HFF-Myc (cell line): Measurements from ENCODE around the gene SEPTIN8.
A peak's percentile ranks its signal among the peaks of the same experiment; 100 is the strongest.

Source experiments
- DNase-seq: peaks from one replicate; pipeline ENCODE4 v3.0.0-alpha.2; 2011; ENCODE audit warnings: low read depth; ENCODE audit errors: extremely low read depth
- H3K4me3 ChIP-seq: replicated peaks from 2 replicates; pipeline ENCODE4 v1.5.1; 2011; ENCODE audit warnings: low read depth, mild to moderate bottlenecking, control low read depth, low read length
- TF ChIP-seq, protein P1 (sequence below): IDR thresholded peaks from 2 replicates; pipeline ENCODE4 v1.5.1; 2012; ENCODE audit warnings: mild to moderate bottlenecking, low read depth, low read length, control low read depth; ENCODE audit errors: missing control alignments

SEPTIN8 gene

DNA sequence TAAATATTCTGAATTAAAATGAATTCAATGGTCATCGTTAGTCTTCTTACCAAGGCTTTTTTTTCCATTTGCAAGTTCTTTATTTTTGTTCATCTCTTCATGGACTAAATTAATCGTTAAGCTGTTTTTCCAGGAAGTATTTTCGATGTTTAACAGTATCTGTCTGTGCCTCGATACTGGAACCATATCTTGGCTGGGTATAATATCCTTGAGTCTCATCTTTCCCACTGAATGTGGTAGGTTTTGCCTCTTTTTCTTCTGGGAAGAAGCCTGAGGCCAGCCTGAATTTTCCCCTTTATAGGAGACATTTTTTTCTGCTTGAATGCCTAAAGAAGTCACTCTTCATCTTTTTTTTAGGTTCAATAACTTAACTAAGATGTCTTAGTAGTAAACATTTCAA, 4.0 kb upstream of the SEPTIN8 start:
- TF ChIP-seq, protein P1, sequence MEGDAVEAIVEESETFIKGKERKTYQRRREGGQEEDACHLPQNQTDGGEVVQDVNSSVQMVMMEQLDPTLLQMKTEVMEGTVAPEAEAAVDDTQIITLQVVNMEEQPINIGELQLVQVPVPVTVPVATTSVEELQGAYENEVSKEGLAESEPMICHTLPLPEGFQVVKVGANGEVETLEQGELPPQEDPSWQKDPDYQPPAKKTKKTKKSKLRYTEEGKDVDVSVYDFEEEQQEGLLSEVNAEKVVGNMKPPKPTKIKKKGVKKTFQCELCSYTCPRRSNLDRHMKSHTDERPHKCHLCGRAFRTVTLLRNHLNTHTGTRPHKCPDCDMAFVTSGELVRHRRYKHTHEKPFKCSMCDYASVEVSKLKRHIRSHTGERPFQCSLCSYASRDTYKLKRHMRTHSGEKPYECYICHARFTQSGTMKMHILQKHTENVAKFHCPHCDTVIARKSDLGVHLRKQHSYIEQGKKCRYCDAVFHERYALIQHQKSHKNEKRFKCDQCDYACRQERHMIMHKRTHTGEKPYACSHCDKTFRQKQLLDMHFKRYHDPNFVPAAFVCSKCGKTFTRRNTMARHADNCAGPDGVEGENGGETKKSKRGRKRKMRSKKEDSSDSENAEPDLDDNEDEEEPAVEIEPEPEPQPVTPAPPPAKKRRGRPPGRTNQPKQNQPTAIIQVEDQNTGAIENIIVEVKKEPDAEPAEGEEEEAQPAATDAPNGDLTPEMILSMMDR: no peak
- no peak for DNase-seq

DNA sequence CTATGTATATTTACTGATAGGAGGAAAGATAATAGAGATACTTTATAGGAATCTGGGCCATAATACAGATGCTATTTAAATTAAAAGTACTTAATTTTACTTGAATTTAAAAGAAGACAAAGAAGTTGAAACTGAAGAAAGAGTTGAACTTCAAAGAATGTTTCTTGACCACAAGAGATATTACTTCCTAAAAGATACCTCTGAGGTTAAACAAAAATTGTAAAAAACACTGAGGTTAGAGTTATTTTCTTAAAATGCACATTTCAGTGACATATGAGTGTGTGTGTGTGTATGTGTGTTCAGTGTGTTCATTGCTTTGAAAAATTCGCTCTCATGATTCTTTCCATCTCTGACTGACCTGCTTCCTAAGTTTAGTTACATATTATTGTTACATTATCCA, 3.5 kb upstream of the SEPTIN8 start:
- H3K4me3 ChIP-seq: no peak overlapping the region
- no peak for DNase-seq
- TF ChIP-seq, protein P1: no peak

More for the DNA sequence above, 4.0 kb upstream of the SEPTIN8 start:
- H3K4me3 ChIP-seq: no peak overlapping the region

DNA sequence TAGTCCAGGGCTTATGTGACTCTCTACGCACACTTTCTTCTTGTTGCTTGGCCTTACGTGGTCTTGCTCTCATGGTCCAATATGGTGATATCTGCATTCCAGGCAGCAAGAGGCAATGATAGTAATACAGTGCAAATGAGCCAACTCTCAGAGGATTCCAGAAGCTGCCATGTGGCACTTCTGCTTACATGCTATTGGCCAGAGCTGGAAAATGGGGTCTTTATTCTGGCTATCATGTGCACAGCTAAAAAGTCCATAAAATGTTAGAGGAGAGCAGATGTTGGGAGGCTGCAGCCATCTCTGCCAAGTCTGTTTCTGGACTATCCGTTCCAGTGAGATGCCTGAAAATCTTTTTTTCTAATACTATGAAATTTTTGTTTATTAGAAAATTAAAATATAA, 2.9 kb upstream of the SEPTIN8 start:
- TF ChIP-seq, protein P1: no peak
- H3K4me3 ChIP-seq: no peak overlapping the region
- DNase-seq: no peak

DNA sequence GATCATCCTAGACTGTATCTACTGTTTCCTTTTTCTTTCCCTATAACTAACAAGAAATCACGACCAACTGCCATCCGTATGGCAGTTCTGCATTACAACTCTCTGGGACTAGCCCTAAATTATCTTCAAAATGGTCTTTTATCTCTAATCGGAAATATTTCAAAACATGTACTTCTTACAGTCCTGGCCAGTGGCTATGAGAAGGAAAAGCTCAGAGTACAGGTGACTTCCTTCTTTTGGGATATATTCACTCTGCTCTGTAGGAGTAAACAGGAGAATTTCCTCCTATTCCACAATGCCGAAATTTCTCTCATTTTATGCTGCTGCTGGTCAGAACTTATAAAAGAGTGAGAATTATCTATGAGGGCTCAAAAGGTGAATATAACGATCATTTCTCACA, 1.8 kb upstream of the SEPTIN8 start:
- no peak overlapping the region for H3K4me3 ChIP-seq

DNA sequence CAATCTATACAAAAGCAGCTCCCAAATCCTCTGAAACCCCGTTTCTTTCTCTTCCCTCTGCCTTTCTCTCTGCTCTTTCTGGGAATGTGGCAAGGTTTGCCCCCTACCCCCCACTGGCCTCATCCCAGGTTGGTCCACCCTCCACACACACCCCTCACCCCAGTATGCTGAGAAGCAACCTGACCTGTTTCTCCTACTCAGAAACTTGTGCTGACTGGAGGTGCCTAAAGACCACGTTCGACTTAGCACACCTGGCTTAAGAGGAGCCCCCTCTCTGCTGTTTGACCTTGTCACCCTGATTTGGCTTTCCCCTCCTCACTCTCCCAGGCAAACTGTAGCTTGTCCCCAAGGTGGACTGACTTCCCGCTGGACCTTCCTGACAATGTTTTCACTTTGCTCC, 1.1 kb upstream of the SEPTIN8 start:
- TF ChIP-seq, protein P1: no peak
- DNase-seq: no peak
- H3K4me3 ChIP-seq: peak overlapping the region; percentile 65; the same call in 1 of the 2 replicates

More for the DNA sequence above, 1.8 kb upstream of the SEPTIN8 start:
- no peak for DNase-seq
- TF ChIP-seq, protein P1: no peak

DNA sequence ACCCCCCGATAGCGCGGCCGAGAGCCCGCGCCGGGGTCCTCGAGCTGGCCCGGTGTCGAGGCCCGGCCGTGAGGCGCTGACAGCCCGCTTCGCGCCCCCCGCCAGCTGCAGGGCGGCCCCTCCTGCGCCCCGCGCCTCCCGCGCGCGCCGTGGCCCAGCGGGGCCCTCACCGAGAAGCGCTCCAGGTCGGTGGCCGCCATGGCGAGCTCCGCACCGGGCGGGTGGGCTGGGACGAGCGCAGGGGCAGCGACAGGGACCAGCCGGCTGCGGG, 166 bp downstream of the SEPTIN8 start:
- H3K4me3 ChIP-seq: peak overlapping the region; percentile 65
- DNase-seq: no peak
- TF ChIP-seq, protein P1: no peak

DNA sequence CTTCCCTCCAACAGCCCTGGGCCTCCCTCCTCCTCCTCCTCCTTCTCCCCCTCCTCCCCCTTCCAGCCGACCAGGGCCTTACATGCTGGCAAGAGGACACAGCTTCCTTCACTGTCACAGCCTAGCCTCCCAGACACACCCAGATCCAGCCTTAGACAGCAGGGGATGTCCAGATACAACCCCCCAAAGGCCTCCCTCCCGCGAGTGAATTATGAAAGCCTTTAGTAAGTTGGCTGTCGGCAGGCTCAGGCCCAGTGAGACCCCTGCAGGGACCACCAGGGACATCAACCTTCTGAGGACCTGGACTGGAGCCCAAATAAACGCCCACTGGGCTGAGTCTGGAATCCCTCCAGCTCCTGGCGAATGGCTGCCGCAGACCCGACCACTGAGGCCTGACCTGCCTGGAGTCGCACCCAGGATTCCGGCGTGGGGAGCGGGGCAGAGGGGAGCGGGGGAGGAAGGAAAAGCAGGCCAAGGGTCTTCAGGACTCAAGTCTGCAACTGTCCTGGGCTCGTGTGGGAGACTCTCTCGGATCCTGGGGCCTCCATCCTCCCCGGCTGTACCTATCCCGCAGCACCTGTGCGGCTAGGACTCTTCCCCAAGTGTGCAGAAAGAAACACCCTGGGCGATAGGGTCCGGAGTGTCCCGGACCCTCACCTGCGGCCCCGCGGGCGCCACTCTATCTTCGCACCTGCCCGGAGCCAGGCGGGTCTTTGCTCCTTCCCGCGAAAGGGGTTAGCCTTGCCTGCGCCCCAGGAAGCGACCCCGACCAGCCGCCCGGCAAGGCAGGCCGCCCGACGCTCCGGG, 705 bp downstream of the SEPTIN8 start:
- no peak for DNase-seq
- TF ChIP-seq, protein P1: no peak
- peak overlapping the region; percentile 65 for H3K4me3 ChIP-seq
